Mucosa of descending colon (tissue), 3 donors: ENCODE measurements around the gene NEMP2. TPM values are rescaled to one million over a fixed set of nuclear protein-coding genes. Genes with fewer than 3 reads are reported as not detected.

Experiments used
- ATAC-seq: fragments of 200-7000 bp; cut with Tn5 transposase; one replicate; pipeline ENCODE4 v1.9.1; 2020; ENCODE audit warnings: mild to moderate bottlenecking, moderate library complexity
- DNase-seq, 3 donors: peaks; one replicate each; pipeline ENCODE4 v3.0.0-alpha.2; 2020
- H3K36me3 ChIP-seq: fragments of 200-600 bp; one replicate; pipeline ENCODE4 v1.8.0; 2021; ENCODE audit warnings: low read depth, mild to moderate bottlenecking
- H3K4me1 ChIP-seq: fragments of 200-600 bp; one replicate; pipeline ENCODE4 v1.8.0; 2021; ENCODE audit warnings: low read depth, mild to moderate bottlenecking
- H3K4me3 ChIP-seq: fragments of 200-600 bp; one replicate; pipeline ENCODE4 v1.8.0; 2021; ENCODE audit warnings: mild to moderate bottlenecking
- H3K9me3 ChIP-seq: fragments of 200-600 bp; one replicate; pipeline ENCODE4 v1.8.0; 2021; ENCODE audit warnings: mild to moderate bottlenecking
- CTCF ChIP-seq: fragments of 200-600 bp; IDR thresholded peaks from one replicate; pipeline ENCODE4 v1.8.0; 2022; ENCODE audit warnings: antibody characterized with exemption, mild to moderate bottlenecking
- intact Hi-C, 2 donors: fragments of 100-400 bp; cut with DNase I in 1 of 2; cut with micrococcal nuclease in 1 of 2; formaldehyde crosslinking; loops; one replicate each; pipeline versions ENCODE4 v1.11.0 to v1.11.1; 2022; cut with DNase I, micrococcal nuclease
- total RNA-seq, 3 donors: library from RNA; stranded (reverse); fragmentation: NEBNext Ultra II Directional in 2 of 3; extraction: Animal tissue kit (Norgen Biotek cat#: 25700) in 2 of 3; gene quantifications; one replicate each; pipeline versions ENCODE4 v1.2.1 to v1.2.4, GENCODE V29; 2021 to 2023
- donor health status: DM: no; HTN: no; CAD: no; lungs with moderate emphysema.
- donor health status: DM: no; HTN: no; CAD: no.
- donor health status: DM: no; HTN: yes; CAD: no.

Gene NEMP2
- total RNA-seq, 3 donors from 2014 or later = 1.7 to 4.1 (median 4.0) TPM

GRCh38 chr2:190526105-190526750 is 8.3 kb downstream of the NEMP2 start:
- Histone ChIP-seq H3K36me3 (no peaks in the 10 kb centered on the region), H3K4me3 (no peak overlapping the region), H3K4me1 (no peaks in the 10 kb centered on the region), H3K9me3 (no peaks in the 10 kb centered on the region)
- TF ChIP-seq CTCF = no peak
- ATAC-seq (peak; percentile 38), DNase-seq (no peak)
- intact Hi-C loops = no loop called here

DNA sequence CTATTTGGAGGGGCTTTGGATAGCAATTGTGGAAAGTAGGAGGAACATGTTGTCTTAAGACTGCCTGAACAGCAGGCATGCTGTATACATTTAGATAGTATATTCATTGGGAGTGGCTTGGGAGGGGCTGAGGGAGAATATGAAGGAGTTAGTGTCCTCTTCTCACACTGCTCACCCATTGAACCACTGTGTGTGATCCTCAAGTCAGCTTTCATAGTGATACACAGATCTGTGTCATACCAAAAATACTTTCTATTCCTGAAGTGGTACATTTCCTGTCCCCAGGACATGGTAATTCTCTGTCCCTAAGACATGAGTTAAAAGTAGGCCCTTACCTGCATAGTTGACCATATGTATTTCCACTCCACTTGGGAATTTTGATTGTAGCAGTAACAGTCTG is 9.6 kb downstream of the NEMP2 start:
- Histone ChIP-seq H3K4me3 (no peak overlapping the region), H3K9me3 (no peaks in the 10 kb centered on the region), H3K4me1 (no peaks in the 10 kb centered on the region), H3K36me3 (no peaks in the 10 kb centered on the region)
- DNase-seq = no peak
- no peak for TF ChIP-seq CTCF
- ATAC-seq = peak; percentile 16
- intact Hi-C loops = no loop called here

DNA sequence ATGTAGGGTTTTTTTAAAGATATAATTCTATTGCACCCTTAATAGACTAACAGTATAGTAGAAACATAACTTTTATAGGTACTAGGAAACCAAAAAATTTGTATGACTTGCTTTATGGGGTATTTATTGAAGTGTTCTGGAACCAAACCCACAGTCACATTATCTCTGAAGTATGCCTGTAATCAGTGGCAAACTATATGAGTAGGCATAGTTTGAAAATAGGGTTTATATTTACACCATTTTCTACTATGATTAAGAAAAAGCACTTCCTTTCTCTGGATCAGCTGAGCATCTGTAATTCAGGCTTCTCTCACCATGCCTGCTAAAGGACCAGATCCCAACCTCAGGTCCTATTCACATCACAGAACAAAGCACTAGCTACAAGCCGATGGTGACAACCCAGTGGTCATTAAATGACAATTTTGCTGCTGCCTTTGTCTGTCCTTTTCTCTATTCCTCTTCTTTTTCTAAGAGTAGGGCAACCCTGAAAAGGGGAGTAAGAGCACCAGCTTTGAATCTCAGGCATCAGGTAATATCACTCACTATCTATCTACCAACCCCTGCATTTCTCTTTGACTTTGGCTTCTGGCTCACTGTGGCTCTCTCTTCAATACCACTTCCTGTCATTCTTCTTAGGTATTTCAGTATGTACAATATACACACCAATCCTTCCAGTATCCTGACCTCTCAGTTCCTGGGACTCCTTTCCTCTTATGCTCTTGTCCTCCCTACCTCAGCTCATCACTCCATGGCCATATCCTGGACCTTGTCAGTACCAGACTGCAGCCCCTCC is 14.4 kb downstream of the NEMP2 start:
- ATAC-seq (peak; percentile 56), DNase-seq (no peak)
- H3K4me1 ChIP-seq = no peaks in the 10 kb centered on the region
- H3K9me3 ChIP-seq = no peaks in the 10 kb centered on the region
- intact Hi-C loops = no loop called here
- H3K36me3 ChIP-seq = no peaks in the 10 kb centered on the region
- no peak for TF ChIP-seq CTCF
- no peak overlapping the region for H3K4me3 ChIP-seq

GRCh38 chr2:190517468-190517867 is 17.1 kb downstream of the NEMP2 start:
- no peak for TF ChIP-seq CTCF

GRCh38 chr2:190515687-190516086 is 18.8 kb downstream of the NEMP2 start:
- ATAC-seq (no peak), DNase-seq (no peak)
- intact Hi-C loops = no loop called here
- H3K4me3 ChIP-seq = no peak overlapping the region
- no peak for TF ChIP-seq CTCF
- no peaks in the 10 kb centered on the region for H3K9me3 ChIP-seq
- no peaks in the 10 kb centered on the region for H3K4me1 ChIP-seq
- no peaks in the 10 kb centered on the region for H3K36me3 ChIP-seq

More at GRCh38 chr2:190517468-190517867, 17.1 kb downstream of the NEMP2 start:
- no peaks in the 10 kb centered on the region for H3K9me3 ChIP-seq
- ATAC-seq (no peak), DNase-seq (no peak)
- no peaks in the 10 kb centered on the region for H3K4me1 ChIP-seq
- intact Hi-C loops = no loop called here
- H3K36me3 ChIP-seq = no peaks in the 10 kb centered on the region
- H3K4me3 ChIP-seq = no peak overlapping the region
